Caki2 (cell line): ENCODE data around the gene MS4A2. TPM values are rescaled to one million over a fixed set of nuclear protein-coding genes. Genes with fewer than 3 reads are reported as not detected.
A peak's percentile ranks its signal among the peaks of the same experiment; 100 is the strongest.
"Not testable (repeated sequence)": the region's sequence is repeated elsewhere in the genome, so short reads cannot be mapped to it uniquely, and the experiment has no call there.

Experiments
- DNase-seq: peaks from one replicate; pipeline ENCODE4 v3.0.0-alpha.2; 2015; ENCODE audit warnings: low read depth
- in situ Hi-C: cut with HindIII; loops from 2 replicates; pipeline ENCODE4 v1.10.0; 2016; ENCODE audit warnings: low sequenced_read_pairs, low pct_unique_long_range_greater_than_20kb, mixed read lengths
- total RNA-seq: library from RNA; depleted of rRNA; stranded (reverse); fragments of >200 nt; shearing (Covaris generic); gene quantifications from 2 replicates; pipeline ENCODE4 v1.2.3, GENCODE V29; 2014; ENCODE audit warnings: low replicate concordance

Gene MS4A2
- total RNA-seq, 1 experiment from 2014 or later = not detected

DNA sequence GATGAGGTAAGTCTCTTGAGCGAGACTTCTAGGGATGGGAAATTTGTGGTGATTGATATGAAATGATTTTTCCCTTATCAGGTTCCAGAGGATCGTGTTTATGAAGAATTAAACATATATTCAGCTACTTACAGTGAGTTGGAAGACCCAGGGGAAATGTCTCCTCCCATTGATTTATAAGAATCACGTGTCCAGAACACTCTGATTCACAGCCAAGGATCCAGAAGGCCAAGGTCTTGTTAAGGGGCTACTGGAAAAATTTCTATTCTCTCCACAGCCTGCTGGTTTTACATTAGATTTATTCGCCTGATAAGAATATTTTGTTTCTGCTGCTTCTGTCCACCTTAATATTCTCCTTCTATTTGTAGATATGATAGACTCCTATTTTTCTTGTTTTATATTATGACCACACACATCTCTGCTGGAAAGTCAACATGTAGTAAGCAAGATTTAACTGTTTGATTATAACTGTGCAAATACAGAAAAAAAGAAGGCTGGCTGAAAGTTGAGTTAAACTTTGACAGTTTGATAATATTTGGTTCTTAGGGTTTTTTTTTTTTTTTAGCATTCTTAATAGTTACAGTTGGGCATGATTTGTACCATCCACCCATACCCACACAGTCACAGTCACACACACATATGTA lies 7.1 kb downstream of the MS4A2 start:
- no peak for DNase-seq
- in situ Hi-C loops = no loop called here

DNA sequence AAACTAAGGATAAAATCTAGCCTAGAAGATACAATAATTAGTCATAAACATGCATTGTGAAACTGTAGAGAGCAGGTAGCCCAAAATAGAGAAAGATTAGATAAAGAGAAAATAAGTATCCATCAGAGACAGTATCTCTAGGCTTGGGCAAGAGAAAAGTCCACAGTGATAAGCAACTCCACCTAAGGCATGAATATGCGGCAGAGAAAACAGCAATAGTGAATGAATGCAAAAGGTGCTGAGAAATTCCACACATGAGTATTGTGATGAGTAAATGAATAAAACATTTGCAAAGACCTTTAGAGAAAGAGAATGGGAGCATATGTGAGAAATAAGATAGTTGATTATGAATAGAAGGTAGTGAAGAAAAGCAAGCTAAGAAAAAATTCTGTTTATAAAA lies 8.7 kb downstream of the MS4A2 start:
- in situ Hi-C loops = no loop called here
- no peak for DNase-seq

DNA sequence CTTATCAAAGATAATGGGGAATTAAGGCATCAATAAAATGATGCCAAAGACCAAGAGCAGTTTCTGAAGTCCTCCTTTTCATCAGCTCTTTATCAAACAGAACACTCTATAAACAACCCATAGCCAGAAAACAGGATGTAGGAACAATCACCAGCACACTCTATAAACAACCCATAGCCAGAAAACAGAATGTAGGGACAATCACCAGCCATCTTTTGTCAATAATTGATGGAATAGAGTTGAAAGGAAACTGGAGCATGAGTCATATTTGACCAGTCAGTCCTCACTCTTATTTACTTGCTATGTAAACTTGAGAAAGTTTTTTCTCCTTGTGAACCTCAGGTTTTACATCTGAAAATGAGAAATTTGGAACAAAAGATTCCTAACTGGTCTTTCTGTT lies 10.0 kb downstream of the MS4A2 start:
- in situ Hi-C loops = no loop called here
- peak; percentile 17 for DNase-seq

GRCh38 chr11:60100516-60100915 lies 12.1 kb downstream of the MS4A2 start:
- DNase-seq = no peak
- in situ Hi-C loops = no loop called here

DNA sequence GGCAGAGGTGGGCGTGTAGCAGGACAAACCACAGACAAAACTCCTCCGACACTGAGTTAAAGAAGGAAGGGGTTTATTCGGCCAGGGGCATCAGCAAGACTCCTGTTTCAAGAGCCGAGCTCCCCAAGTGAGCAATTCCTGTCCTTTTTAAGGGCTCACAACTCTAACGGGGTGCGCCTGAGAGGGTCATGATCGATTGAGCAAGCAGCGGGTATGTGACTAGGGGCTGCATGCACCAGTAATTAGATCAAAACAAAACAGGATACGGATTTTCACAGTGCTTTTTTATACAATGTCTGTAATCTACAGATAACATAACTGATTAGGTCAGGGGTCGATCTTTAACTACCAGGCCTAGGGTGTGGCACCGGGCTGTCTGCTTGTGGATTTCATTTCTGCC lies 12.9 kb downstream of the MS4A2 start:
- in situ Hi-C loops, DNase-seq: not testable (repeated sequence)

GRCh38 chr11:60104471-60105115 lies 16.1 kb downstream of the MS4A2 start:
- in situ Hi-C loops, DNase-seq: not testable (repeated sequence)

DNA sequence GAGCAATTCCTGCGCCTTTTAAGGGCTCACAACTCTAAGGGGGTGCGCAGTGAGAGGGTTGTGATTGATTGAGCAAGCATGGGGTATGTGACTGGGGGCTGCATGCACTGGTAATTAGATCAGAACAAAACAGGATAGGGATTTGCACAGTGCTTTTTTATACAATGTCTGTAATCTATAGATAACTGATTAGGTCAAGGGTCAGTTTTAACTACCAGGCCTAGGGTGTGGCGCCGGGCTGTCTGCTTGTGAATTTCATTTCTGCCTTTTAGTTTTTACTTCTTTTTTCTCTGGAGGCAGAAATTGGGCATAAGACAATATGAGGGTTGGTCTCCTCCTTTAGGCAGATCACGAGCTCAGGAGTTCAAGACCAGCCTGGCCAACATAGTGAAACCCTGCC lies 20.2 kb downstream of the MS4A2 start:
- in situ Hi-C loops, DNase-seq: not testable (repeated sequence)

DNA sequence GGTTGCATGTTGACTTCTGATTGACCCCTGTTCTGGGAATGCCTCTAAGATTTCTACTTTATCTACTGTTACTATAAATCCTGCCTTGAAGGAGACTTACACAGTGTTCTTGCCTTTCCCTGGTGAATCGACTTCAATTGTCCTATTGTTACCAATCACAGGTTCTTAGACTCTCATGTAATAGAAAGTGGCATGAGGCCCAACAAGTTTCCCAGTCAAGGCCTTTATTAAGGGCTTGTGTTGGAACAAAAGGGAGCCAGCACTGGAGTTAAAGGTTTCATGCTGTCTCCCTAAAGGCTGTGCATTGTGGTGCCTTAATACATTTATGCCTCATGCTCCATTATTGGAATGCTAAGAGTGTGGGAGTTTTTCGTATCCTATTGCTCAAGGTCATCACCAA lies 23.3 kb downstream of the MS4A2 start:
- in situ Hi-C loops = no loop called here
- DNase-seq = no peak

GRCh38 chr11:60116996-60117790 lies 28.7 kb downstream of the MS4A2 start:
- no peak for DNase-seq
- in situ Hi-C loops = no loop called here

- no peak for DNase-seq
- in situ Hi-C loops = no loop called here
These were observed 29.9 kb downstream of the MS4A2 start for GRCh38 chr11:60118338-60118737.

DNA sequence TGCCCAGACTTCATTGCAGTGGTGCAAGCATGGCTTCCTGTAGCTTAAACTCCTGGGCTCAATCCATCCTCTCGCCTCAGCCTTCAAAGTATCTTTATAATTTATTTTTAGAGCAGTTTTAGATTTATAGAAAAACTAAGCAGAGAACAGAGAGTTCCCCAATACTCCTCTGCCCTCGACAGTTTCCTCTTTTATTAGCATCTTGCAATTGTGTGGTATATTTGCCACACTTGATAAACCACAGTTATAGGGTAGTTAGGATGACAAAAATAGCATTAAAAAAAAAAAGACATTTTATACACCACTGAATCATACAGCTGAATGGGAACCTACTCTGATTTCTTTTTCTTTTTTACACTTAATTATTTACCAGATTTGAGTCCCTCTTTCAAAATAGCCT lies 31.2 kb downstream of the MS4A2 start:
- in situ Hi-C loops = no loop called here
- no peak for DNase-seq

GRCh38 chr11:60121264-60121663 lies 32.8 kb downstream of the MS4A2 start:
- peak; percentile 35 for DNase-seq

DNA sequence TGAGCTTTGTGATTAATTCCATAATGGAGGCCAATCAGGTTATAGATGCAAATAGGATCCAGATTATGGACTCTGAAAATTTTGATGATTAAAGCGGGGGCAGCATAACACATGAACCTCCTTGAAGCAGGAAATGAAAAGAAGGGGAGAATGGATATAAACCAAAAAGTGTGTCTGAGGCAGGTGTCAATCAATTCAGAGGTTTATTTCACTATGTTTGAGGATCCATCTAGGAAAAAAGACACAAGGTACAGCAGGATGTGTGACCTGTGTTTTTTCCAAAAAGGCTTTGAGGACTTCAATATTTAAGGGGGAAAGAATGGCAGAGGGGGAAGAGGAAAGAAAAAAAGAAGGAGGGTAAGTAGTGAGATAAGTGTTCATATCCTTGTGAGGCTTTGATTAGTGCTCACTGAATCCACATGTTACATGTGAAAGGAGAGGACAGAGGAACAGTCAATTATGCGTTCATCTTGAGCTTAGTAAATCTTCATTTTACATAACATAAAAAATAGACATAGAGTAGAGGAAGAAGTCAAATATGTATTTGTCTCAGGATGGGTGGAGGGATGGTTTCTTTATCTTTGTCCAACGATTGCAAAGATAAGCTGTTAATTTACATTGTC lies 34.1 kb downstream of the MS4A2 start:
- in situ Hi-C loops = no loop called here

More at GRCh38 chr11:60121264-60121663, 32.8 kb downstream of the MS4A2 start:
- in situ Hi-C loops = no loop called here

DNA sequence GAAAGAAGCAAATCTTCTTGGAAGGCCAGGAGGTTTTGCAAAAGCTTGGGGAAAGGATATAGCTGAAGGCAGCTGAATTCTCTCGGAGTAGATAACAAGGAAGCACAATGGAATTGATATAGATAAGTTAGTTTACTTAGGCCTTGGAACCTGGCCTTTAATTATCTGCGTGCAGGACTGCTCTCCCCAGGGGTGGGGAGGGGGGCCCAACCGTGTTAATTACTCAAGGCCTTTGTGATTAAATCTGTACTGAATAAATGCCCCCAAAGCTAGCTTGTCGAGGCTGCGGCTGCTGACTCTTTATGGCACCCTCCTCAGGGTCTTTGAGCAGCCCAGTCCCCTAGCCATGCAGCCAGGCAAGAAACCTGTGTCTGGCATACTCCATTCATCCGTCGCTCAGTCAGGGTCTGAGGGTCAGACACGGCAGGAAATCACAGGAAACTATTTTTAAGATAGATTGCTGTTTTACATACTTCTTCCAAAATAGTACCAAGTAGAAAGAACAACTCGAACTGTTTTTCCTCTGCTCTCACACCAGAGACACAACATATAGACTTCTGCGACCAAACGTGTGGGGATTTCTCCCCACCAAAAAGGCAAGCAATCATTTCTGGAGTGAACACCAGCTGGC lies 36.5 kb downstream of the MS4A2 start:
- DNase-seq = no peak
- in situ Hi-C loops = no loop called here

More for the DNA sequence above, 34.1 kb downstream of the MS4A2 start:
- no peak for DNase-seq

GRCh38 chr11:60125956-60126585 lies 37.6 kb downstream of the MS4A2 start:
- no peak for DNase-seq
- in situ Hi-C loops = no loop called here

GRCh38 chr11:60127311-60127811 lies 38.9 kb downstream of the MS4A2 start:
- in situ Hi-C loops = no loop called here
- peak; percentile 51 for DNase-seq

- in situ Hi-C loops = no loop called here
These were observed 39.9 kb downstream of the MS4A2 start for GRCh38 chr11:60128376-60128775.

GRCh38 chr11:60128866-60129265 lies 40.4 kb downstream of the MS4A2 start:
- DNase-seq, in situ Hi-C loops: not testable (repeated sequence)

More at GRCh38 chr11:60128376-60128775, 39.9 kb downstream of the MS4A2 start:
- no peak for DNase-seq
